Central memory CD4-positive, alpha-beta T cell (primary cell): ENCODE measurements around the gene SMIM41.

Experiments
- DNase-seq: peaks from one replicate; pipeline ENCODE4 v3.0.0; 2022

SMIM41 gene

GRCh38 chr12:52050758-52051541 is 28.6 kb upstream of the SMIM41 start, which contains the start of gene NR4A1:
Gene NR4A1 (plus strand): TSS chr12:52051442. CDS start chr12:52054329, 2,887 bp downstream.
- peak; percentile 99 for DNase-seq

DNA sequence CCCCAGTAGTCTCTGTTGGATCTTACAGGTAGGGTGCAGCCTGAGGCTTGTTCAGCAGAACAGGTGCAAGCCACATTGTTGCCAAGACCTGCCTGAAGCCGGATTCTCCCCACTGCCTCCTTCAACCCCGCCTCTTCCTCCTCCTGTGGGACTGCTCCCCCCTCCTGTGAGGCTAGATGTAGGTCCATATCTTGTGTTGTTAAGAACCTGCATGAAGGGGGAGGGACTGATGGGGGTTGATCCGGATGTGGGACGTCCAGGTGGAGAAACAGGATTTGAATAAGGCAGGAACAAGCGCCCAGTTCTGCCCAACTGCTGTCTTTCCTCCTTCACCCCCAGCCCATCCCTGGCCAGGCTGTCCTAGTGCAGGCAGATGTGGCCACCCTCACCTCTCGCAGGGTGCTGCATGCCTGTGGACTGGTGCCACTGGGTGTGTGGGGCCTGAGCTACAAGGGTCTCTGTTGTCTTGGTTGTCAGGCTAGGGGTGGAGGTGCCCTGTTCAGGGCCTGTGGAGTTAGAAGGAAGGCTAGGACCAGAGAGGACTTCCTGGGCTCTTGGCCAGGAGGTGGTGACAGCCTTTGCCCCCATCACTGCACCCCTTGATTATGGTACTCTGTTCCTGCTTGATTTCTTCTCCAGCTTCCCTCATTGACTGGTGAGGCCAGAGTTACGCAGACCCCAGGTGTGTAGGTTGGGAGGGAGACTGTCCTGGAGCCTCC is 26.9 kb upstream of the SMIM41 start:
- DNase-seq: peak; percentile 55

- DNase-seq: no peak
Observed at GRCh38 chr12:52053536-52054209, 25.8 kb upstream of the SMIM41 start.

DNA sequence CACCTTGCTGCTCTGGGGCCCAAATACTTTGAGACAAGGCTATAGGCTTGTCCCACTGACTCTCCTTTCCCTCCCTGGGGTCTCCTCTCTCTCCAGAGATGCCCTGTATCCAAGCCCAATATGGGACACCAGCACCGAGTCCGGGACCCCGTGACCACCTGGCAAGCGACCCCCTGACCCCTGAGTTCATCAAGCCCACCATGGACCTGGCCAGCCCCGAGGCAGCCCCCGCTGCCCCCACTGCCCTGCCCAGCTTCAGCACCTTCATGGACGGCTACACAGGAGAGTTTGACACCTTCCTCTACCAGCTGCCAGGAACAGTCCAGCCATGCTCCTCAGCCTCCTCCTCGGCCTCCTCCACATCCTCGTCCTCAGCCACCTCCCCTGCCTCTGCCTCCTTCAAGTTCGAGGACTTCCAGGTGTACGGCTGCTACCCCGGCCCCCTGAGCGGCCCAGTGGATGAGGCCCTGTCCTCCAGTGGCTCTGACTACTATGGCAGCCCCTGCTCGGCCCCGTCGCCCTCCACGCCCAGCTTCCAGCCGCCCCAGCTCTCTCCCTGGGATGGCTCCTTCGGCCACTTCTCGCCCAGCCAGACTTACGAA is 25.2 kb upstream of the SMIM41 start:
- DNase-seq: no peak

DNA sequence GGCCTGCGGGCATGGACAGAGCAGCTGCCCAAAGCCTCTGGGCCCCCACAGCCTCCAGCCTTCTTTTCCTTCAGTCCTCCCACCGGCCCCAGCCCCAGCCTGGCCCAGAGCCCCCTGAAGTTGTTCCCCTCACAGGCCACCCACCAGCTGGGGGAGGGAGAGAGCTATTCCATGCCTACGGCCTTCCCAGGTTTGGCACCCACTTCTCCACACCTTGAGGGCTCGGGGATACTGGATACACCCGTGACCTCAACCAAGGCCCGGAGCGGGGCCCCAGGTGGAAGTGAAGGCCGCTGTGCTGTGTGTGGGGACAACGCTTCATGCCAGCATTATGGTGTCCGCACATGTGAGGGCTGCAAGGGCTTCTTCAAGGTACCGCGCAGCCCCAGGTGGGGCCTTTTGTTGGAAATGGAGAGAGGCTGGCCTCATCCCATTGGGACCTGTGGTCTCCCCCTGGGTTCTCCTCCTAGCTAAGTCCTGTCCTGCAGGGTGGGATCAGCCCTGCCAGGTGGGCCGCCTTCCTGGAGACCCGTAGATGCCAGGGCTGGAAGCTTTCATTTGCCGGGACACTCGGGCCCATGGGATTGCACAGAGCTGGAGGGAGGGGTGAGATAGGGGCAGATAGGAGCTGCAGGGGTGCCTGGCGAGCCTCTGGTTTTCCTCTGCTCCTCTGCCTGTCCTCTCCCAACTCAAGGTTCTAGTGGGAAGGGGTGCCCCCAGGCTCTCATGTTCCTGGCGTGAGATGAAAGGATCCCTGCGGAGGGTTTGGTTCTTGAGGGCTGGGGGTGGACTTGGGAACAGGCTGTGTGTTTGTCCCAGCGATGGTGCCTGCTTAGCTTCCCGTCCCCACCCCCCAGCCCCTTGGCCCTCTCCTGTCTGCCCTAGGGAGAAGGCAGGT is 24.4 kb upstream of the SMIM41 start:
- DNase-seq: no peak

- no peak for DNase-seq
Observed at GRCh38 chr12:52055731-52056711, 23.5 kb upstream of the SMIM41 start.

DNA sequence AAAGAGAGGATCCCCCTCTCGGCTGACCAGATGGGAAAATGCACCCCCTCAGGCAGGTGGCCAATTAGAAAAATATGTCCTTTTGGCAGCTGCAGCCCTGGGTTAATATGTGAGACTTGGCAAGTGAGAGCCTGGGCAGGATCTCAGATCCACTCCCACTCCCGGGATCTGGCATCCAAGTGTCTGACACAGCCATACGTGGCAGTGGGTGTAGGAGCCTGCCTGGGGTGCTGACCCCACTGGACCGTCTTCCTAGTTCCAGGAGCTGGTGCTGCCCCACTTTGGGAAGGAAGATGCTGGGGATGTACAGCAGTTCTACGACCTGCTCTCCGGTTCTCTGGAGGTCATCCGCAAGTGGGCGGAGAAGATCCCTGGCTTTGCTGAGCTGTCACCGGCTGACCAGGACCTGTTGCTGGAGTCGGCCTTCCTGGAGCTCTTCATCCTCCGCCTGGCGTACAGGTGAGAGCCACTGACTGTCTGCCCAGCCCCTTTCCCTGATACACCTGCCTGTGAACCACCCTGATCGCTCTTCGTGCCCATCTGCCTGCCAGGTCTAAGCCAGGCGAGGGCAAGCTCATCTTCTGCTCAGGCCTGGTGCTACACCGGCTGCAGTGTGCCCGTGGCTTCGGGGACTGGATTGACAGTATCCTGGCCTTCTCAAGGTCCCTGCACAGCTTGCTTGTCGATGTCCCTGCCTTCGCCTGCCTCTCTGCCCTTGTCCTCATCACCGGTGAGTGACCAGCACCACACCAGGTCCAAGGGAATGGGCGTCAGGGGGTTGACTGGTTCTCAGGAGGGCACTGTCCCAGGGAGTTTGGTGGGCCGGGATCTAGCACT is 22.5 kb upstream of the SMIM41 start:
- DNase-seq: no peak

DNA sequence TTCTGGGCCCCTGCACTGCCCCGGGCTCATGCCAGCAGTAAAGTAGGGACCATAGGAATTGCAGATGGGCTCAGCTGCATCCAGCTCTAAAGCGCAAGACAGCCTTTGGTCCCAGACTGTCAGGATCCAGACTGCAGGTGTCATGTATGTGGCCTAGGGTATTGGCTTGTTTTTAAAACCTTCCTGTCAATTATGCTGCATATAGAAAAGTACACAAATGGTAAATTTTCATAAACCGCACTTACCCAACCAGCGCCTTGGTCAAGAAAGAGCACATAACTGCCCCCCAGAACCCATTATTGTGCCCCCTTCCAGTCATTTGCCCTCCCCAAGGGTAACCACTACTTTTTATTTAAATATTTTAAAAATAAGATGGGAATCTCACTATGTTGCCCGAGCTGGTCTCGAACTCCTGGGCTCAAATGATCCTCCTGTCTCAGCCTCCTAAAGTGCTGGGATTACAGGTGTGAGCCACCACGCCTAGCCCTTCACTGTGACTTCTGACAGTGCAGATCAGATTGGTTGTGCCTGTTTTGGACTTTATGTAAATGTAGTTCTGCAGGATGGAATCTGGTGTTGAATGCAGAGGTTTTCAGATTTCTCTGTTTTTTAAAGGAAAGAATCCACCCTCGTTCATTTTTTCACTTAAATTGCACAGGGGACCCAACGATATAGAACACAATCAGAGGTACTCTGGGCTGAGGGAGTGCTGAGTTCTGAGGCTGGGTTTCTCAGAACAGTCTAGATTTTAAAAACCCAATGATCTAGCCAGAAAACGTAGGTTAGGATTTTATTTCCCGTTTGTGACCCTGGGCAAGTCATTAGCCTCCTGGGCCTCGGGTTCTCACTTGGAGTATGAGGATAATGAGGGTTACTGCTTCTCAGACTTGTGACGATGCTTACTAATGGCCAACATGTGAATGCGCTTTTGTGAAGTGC is 21.6 kb upstream of the SMIM41 start:
- DNase-seq: no peak

GRCh38 chr12:52058631-52059361 is 20.7 kb upstream of the SMIM41 start:
- DNase-seq: no peak

- no peak for DNase-seq
Observed at GRCh38 chr12:52059582-52060497, 19.7 kb upstream of the SMIM41 start.

DNA sequence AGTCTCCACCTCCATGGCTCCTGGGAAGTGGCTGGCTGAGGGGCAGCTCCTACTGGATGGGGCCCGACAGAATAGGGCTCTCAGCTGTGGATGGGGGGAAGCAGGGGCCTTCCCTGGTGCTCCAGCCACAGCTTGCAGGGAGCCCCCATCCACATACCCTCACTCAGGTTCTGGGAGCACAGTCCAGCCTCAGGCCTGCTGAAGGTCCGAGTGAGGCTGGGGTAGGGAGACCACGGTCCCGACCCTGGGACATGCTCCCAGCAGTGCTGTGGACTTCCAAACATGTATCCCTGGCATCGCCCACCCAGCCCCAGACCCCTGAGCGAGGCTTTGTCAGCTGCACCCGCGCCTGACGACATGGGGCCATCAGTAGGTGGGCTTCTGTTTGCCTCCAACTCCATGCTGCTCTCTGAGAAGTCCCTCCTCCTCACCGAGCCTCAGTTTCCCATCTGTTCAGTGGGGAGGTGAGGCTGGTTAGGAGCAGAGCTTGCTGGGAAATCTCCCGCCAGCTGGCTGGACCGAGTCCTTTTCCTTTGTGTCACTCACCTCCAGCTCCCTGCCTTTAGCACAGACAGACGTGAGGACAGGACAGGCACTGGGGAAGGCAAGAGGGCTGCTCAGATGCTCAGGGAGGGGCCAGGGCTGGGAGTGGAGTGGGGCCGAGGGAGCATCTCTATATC is 18.9 kb upstream of the SMIM41 start:
- no peak for DNase-seq

- no peak for DNase-seq
Observed at GRCh38 chr12:52061470-52062166, 17.9 kb upstream of the SMIM41 start.

GRCh38 chr12:52062167-52063081 is 17.1 kb upstream of the SMIM41 start:
- DNase-seq: no peak
